OCI-LY1 (cell line): Measurements from ENCODE around the gene FABP1.

Experiments
- EZH2 ChIP-seq: fragments of 200-600 bp; sonication (generic), shearing (Covaris generic); IDR thresholded peaks from 2 replicates; pipeline ENCODE4 v1.8.0; 2017; ENCODE audit warnings: borderline replicate concordance, mixed run types, mild to moderate bottlenecking, antibody characterized with exemption, low read length, moderate library complexity, mixed read lengths
- TF ChIP-seq, protein P1 (sequence below): fragments of 200-600 bp; sonication (generic), shearing (Covaris generic); IDR thresholded peaks from 2 replicates; pipeline ENCODE4 v1.5.1; 2017; ENCODE audit warnings: mild to moderate bottlenecking, antibody characterized with exemption, low read length, moderate library complexity, mixed read lengths

- TF ChIP-seq, protein P1, sequence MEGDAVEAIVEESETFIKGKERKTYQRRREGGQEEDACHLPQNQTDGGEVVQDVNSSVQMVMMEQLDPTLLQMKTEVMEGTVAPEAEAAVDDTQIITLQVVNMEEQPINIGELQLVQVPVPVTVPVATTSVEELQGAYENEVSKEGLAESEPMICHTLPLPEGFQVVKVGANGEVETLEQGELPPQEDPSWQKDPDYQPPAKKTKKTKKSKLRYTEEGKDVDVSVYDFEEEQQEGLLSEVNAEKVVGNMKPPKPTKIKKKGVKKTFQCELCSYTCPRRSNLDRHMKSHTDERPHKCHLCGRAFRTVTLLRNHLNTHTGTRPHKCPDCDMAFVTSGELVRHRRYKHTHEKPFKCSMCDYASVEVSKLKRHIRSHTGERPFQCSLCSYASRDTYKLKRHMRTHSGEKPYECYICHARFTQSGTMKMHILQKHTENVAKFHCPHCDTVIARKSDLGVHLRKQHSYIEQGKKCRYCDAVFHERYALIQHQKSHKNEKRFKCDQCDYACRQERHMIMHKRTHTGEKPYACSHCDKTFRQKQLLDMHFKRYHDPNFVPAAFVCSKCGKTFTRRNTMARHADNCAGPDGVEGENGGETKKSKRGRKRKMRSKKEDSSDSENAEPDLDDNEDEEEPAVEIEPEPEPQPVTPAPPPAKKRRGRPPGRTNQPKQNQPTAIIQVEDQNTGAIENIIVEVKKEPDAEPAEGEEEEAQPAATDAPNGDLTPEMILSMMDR, result no peak
- no peak for TF ChIP-seq EZH2
Observed at GRCh38 chr2:88131201-88131998, 3.5 kb upstream of the FABP1 start.
